RWPE1 (cell line): Measurements from ENCODE around the gene SMYD1.

Experiments
- CTCF ChIA-PET: fragments of 350-600 bp; sonication (Branson Sonifier 250); formaldehyde crosslinking; extraction: SDS; loops from one replicate; lab custom pipeline; 2021; lab: Yijun Ruan, JAX
- POLR2A ChIA-PET: fragments of 400-600 bp; formaldehyde crosslinking; extraction: SDS; loops from one replicate; lab custom pipeline; 2020; ENCODE audit warnings: antibody characterized with exemption; ENCODE audit not compliant: low non-redundant PET; lab: Yijun Ruan, JAX
- DNase-seq: peaks from one replicate; pipeline ENCODE4 v3.0.0; 2012; ENCODE audit warnings: low spot score
- H3K27ac ChIP-seq: fragments of 450-650 bp; 2 replicates; pipeline ENCODE4 v1.5.1; 2017
- TF ChIP-seq, protein P1 (sequence below): fragments of 450-650 bp; conservative IDR thresholded peaks from 2 replicates; pipeline ENCODE4 v1.5.1; 2017; ENCODE audit warnings: low read depth, mild to moderate bottlenecking

Gene SMYD1

GRCh38 chr2:88097891-88098557, 30.4 kb downstream of the SMYD1 start:
- no peak overlapping the region for H3K27ac ChIP-seq
- DNase-seq = no peak
- ChIA-PET CTCF (interaction anchor here (0.5 kb wide), 1 partner anchor 13 kb away, joined by 3 read pairs; no protein-coding TSS in a partner anchor), POLR2A (no interaction called here)
- TF ChIP-seq, protein P1, sequence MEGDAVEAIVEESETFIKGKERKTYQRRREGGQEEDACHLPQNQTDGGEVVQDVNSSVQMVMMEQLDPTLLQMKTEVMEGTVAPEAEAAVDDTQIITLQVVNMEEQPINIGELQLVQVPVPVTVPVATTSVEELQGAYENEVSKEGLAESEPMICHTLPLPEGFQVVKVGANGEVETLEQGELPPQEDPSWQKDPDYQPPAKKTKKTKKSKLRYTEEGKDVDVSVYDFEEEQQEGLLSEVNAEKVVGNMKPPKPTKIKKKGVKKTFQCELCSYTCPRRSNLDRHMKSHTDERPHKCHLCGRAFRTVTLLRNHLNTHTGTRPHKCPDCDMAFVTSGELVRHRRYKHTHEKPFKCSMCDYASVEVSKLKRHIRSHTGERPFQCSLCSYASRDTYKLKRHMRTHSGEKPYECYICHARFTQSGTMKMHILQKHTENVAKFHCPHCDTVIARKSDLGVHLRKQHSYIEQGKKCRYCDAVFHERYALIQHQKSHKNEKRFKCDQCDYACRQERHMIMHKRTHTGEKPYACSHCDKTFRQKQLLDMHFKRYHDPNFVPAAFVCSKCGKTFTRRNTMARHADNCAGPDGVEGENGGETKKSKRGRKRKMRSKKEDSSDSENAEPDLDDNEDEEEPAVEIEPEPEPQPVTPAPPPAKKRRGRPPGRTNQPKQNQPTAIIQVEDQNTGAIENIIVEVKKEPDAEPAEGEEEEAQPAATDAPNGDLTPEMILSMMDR = no peak

- no peak for DNase-seq
- TF ChIP-seq, protein P1 = no peak
- ChIA-PET CTCF (interaction anchor here (0.5 kb wide), 1 partner anchor 13 kb away, joined by 3 read pairs; no protein-coding TSS in a partner anchor), POLR2A (no interaction called here)
- no peak overlapping the region for H3K27ac ChIP-seq
These were observed 30.9 kb downstream of the SMYD1 start for GRCh38 chr2:88098558-88098900.

DNA sequence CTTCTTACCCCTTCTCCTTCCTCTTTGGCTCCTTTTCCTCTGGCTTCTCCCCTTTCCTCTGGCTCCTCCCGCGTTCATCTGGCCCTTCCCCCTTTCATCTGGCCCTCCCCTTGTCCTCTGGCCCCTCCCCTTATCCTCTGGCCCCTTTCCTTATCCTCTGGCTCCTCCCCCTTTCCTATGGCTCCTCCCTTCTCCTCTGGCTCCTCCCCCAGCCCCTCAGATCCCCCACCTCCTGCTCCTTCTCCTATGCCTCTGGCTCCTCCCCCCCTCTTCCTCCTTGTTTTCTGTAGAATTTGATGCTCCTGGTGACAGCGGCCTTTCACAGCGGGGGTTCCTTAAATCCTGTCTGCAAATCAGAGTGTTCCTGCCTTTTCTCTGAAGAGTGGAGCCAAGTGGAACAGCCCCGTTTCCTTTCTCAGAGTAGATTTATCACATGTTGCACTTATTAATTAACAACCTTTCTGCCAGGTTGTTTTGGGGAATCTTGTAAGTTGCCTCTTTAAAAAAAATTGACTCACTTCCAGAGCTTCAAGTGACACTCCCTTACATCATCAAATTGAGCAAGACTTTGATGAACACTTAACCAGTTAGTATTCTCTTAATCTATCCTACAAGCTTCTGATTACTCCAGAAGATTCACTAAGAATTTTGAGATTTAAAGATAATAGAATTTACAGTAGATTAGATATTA, 32.3 kb downstream of the SMYD1 start:
- ChIA-PET CTCF (interaction anchor here (1.2 kb wide), 1 partner anchor 98 kb away, joined by 10 read pairs; no protein-coding TSS in a partner anchor), POLR2A (no interaction called here)
- DNase-seq = peak; percentile 36
- no peak overlapping the region for H3K27ac ChIP-seq
- TF ChIP-seq, protein P1 = no peak

DNA sequence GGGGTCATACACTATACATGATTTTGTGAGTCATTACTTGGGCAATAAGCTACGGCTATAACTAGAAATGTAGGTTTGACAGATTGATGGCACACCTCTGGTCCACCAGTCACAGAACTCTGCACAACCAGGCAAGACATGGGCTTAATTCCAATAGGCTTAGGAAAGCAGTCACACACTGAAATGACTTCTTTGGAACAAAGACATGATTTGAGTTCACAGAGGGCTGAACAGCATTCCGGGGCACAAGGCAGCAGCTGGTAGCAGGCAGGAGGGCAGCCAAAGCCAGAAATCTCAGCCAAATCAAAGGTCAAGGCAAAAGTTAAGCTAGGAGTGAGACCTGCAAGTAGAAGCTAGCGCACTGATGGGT, 32.8 kb downstream of the SMYD1 start:
- CTCF ChIA-PET = interaction anchor here (1.2 kb wide), 1 partner anchor 99 kb away, joined by 10 read pairs; no protein-coding TSS in a partner anchor
- H3K27ac ChIP-seq = no peak overlapping the region
- TF ChIP-seq, protein P1 = no peak
- POLR2A ChIA-PET = no interaction called here
- no peak for DNase-seq

DNA sequence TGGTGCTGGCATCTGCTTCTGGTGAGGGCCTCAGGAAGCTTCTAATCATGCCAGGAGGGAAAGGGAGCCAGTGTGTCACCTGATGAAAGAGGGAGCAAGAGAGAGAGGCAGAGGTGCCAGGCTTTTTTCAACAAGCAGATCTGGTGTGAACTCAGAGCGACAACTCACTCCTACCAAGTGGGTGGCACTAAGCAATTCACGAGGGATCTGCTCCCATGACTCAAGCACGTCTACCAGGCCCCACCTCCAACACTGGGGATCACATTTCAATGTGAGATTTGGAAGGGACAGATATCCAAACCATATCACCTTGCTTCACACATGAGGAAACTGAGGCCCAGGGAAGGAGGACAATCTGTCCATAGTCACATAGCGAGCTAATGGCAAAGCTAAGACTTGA, 41.2 kb downstream of the SMYD1 start:
- H3K27ac ChIP-seq = no peak overlapping the region
- DNase-seq = no peak
- ChIA-PET POLR2A (no interaction called here), CTCF (no interaction called here)
- TF ChIP-seq, protein P1 = no peak

DNA sequence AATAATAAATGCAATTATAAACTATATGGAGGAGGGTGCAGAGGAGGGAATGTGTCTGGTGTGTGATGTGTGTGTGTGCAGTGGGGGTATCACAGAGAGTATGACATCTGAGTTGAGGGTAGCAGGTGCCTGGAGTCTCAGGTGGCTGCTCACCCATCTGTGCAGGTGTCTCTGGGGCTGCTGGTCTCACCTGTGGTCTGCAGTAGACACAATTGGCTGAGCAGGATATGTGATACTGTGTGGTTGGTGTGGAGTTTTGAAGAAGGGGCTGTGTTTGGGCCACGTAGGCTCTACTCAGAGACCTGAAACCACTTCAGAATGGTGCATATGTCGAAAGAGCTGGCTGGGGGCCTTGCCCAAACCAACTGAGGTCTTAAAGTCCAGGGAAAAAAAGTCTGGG, 43.2 kb downstream of the SMYD1 start:
- ChIA-PET POLR2A (no interaction called here), CTCF (no interaction called here)
- TF ChIP-seq, protein P1 = no peak
- no peak overlapping the region for H3K27ac ChIP-seq
- no peak for DNase-seq
